ENCODE results near the gene ZNF219.

The ZNF219 gene

DNA sequence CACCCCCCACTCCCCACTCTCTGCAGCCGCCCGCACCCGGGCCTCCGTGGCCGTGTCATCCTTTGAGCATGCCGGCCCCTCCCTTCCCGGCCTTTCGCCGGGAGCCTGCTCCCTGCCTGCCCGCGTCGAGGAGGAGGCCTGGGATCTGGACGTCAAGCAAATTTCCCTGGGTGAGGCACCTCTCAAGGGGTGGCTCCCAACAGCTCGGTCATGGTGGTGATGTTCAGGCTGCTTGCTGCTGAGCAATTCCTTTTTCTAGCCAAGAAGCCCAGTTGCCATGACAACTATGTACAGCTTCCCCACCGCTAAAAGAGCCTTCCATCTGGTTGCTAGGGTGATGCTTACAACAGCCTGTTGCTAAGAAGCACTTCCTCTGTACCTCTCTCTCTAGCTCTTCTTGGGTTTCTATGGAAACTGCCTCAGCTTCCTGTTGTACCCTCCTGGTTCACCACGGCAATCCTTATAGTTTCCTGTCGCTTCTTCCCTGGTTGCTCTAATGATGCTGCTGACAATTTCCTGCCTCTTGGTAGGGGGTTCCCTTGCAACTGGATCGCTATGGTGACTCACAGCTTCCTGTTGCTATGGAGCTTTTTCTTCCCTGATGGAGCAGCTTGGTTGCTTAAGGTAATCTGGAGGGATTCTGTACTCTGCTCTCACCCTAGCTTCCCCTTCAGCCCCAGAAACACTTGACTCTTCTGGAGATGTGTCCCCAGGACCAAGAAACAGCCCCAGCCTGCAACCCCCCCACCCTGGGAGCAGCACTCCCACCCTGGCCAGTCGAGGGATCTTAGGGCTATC is 11.0 kb downstream of the ZNF219 start:
- FAIRE-seq (peak; percentile 80), DNase-seq (ENCODE audit: insufficient read length, low spot score) (peak; percentile 85)
- no peak for TF ChIP-seq POLR2A (IDR thresholded peaks at IDR 0.05; ENCODE audit: low read depth, low read length)

DNA sequence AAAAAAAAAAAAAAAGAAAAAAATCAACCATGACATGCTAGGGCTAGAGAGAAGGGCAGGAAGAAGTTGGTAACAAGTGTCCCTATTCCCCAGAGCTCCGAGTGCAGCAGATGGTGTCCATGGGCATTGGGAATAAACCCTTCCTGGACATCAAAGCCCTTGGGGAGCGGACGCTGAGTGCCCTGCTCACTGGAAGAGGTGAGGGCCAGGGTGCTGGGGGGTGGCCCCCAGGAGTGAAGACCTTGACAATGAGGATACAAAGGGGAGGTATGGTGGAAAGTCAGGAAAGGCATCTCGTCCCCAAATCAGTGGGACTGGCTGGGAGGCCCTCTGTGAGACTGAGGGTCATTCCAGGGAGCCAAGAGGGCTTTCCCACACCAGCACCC is 11.6 kb downstream of the ZNF219 start:
- DNase-seq (ENCODE audit: insufficient read length, low spot score) (no peak), FAIRE-seq (no peak)
- TF ChIP-seq POLR2A (IDR thresholded peaks at IDR 0.05; ENCODE audit: low read depth, low read length), result no peak

DNA sequence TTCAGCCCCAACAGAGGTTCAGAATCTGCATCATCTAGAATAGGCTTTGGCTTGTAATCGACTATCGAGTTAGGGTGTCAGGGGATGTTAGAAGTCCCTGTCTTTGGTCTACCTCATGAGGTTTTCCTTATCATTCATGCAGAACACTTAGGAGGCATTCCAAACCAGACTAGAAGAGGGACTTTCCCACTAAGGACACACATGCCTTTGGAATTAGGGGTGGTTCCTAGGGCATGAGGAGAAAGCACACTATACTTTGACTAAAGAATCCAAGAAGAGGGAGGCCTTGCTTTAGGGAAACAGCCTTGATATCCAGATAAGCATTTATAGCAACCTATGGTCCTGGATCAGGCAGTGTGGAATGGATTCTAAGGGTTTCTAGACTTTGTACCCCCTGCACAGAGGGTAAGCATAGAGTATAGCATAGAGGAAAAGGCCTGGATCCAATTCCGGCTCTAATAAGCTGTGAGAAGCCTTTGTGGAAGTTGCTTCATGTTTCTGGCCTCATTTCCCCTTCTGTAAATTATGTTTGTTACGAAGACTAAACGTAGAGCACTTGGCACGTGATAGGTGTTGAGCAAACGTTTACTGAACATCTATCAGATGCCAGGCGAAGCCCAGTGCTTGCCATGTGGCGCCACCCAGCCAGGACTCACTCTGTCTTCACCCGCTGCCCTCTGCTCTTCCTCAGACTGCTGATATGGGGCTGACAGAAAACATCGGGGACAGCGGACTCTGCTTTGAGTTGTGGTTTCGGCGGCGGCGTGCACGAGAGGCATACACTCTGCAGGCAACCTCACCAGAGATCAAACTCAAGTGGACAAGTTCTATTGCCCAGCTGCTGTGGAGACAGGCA is 13.2 kb downstream of the ZNF219 start:
- TF ChIP-seq POLR2A (IDR thresholded peaks at IDR 0.05; ENCODE audit: low read depth, low read length), result no peak

DNA sequence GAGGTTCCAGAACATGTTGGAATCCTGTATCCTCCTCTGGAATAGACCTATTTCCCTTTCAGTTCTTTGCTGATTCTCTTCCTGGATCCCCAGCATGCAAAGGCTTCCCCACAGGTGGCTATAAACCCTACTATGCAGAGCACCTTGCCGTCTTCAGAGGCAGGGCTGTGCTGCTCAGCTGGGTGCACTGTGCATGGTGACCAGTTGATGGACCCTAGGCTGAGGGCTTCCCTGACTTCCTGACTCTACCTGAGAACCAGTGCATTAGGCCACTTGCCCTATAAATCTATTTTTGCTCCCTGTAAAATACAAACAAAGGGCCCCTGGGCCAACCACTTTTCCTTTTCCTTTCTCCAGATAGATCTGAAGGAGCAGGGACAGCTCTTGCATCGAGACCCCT is 14.1 kb downstream of the ZNF219 start:
- FAIRE-seq (no peak), DNase-seq (ENCODE audit: insufficient read length, low spot score) (no peak)
- TF ChIP-seq POLR2A (IDR thresholded peaks at IDR 0.05; ENCODE audit: low read depth, low read length), result no peak

More for the DNA sequence above, 13.2 kb downstream of the ZNF219 start:
- DNase-seq (ENCODE audit: insufficient read length, low spot score) (no peak), FAIRE-seq (no peak)

DNA sequence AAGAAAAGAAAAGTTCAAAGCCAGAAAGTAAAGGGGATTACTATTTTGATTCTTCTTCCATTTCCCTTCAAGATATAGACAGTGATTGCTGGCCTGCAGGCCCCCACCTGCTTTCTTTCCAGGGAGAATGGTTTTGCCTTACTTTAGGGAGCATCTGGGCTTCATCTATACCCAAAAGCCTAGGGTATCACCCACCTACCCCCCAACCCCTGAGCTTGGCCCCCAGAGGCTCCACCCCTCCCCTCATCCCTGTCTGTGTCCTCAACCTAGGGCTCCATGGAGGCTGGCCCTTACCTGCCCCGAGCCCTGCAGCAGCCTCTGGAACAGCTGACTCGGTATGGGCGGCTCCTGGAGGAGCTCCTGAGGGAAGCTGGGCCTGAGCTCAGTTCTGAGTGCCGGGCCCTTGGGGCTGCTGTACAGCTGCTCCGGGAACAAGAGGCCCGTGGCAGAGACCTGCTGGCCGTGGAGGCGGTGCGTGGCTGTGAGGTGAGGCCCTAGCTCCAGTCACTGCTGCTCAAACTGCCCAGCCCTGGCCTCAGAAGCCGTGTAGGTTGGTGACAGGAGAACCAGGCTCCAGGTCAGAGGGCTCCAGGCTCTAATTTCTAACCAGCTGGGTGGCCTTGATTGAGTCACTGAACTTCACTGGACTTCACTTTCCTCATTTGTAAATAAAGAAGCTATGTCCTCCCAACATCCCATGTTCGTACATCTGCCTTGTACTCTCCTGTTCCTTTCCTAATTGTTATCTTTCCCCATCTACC is 14.7 kb downstream of the ZNF219 start:
- DNase-seq (ENCODE audit: insufficient read length, low spot score), result no peak
- no peak for TF ChIP-seq POLR2A (IDR thresholded peaks at IDR 0.05; ENCODE audit: low read depth, low read length)
- no peak for FAIRE-seq

DNA sequence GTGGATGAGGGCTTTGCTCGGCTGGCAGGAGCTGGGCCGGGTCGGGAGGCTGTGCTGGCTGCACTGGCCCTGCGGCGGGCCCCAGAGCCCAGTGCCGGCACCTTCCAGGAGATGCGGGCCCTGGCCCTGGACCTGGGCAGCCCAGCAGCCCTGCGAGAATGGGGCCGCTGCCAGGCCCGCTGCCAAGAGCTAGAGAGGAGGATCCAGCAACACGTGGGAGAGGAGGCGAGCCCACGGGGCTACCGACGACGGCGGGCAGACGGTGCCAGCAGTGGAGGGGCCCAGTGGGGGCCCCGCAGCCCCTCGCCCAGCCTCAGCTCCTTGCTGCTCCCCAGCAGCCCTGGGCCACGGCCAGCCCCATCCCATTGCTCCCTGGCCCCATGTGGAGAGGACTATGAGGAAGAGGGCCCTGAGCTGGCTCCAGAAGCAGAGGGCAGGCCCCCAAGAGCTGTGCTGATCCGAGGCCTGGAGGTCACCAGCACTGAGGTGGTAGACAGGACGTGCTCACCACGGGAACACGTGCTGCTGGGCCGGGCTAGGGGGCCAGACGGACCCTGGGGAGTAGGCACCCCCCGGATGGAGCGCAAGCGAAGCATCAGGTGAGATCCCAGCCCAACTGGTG is 16.8 kb downstream of the ZNF219 start:
- FAIRE-seq (no peak), DNase-seq (ENCODE audit: insufficient read length, low spot score) (no peak)
- no peak for TF ChIP-seq POLR2A (IDR thresholded peaks at IDR 0.05; ENCODE audit: low read depth, low read length)

DNA sequence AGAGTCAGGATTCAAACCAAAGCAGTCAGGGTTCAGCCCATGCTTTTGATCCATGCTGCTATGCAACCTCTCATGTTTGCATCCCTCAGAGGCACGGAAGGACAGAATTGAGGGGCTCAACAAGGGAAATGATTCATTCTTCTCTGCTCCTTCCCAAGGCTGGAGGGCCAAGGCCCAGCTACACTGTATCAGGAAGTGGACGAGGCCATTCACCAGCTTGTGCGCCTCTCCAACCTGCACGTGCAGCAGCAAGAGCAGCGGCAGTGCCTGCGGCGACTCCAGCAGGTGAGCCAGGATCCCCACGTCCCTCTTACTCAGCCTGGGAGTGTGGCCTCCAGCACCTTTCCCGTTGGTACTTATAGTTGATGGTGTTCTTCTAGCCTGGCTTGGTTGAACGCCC is 19.7 kb downstream of the ZNF219 start:
- DNase-seq (ENCODE audit: insufficient read length, low spot score) (no peak), FAIRE-seq (no peak)
- TF ChIP-seq POLR2A (IDR thresholded peaks at IDR 0.05; ENCODE audit: low read depth, low read length), result no peak

DNA sequence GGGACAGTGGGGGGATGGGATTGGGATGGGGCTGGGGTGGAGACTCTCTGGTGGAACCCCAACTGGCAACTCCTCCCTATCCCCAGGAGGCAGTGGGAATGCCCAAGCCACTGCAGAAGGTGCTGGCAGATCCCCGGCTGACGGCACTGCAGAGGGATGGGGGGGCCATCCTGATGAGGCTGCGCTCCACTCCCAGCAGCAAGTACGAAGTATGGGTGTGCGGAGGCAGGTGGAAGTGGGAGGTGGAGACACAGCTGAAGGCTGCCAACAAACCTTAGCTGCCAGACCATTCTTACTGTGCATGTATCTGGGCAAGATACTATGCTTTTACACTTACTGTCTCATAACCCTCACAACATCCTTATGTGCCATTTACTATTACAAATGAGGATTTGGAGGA is 20.2 kb downstream of the ZNF219 start:
- no peak for TF ChIP-seq POLR2A (IDR thresholded peaks at IDR 0.05; ENCODE audit: low read depth, low read length)
- DNase-seq (ENCODE audit: insufficient read length, low spot score), result no peak
- FAIRE-seq, result no peak

DNA sequence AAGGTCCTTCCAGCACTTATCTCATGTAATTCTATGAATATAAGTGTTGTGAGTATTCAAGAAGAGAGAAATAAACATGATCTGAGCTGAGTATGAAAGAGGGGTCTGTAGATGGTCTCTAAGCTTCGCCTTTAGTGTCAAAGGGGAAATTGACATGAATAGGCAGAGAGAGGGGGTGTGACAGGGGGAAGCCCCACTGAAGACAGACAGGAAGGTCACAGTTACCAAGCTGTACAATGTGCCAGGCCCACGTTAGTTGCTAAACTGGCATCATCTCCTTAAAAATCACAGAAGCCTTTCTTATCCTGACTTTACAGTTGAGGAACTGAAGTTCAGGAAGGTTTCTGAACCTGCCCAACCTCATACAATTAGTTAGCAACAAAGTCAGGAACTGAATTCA is 20.8 kb downstream of the ZNF219 start:
- no peak for TF ChIP-seq POLR2A (IDR thresholded peaks at IDR 0.05; ENCODE audit: low read depth, low read length)
- DNase-seq (ENCODE audit: insufficient read length, low spot score) (no peak), FAIRE-seq (no peak)

DNA sequence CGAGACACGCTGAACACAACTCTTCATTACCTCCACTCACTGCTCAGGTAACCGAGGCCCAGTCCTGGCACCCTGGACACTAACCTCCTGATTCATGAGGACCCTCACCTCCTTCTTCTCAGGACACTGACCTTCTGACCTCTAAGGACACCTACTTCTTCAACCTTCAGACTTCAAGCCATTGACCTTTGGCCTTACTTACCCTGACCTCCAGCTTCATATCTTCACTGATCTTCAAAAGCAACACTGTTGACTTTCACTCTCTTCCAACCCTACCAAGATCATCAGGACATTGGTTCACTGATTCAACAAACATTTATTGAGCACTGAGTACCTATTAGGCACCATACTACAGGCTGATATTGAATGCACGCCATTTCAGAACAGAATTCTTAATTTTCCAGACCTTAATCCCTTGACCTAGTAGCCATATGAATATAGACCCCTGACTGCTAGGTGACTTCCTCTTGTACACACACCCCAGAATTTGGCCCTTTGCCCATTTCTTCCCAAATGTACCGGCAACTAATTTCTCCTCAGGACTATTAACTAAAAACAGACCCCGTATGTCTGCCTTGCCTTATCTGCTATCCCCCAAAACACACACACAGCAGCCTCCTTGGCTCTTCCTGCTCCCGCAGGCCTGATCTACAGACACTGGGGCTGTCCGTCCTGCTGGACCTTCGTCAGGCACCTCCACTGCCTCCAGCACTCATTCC is 22.6 kb downstream of the ZNF219 start:
- no peak for TF ChIP-seq POLR2A (IDR thresholded peaks at IDR 0.05; ENCODE audit: low read depth, low read length)
- FAIRE-seq, result no peak
- no peak for DNase-seq (ENCODE audit: insufficient read length, low spot score)

DNA sequence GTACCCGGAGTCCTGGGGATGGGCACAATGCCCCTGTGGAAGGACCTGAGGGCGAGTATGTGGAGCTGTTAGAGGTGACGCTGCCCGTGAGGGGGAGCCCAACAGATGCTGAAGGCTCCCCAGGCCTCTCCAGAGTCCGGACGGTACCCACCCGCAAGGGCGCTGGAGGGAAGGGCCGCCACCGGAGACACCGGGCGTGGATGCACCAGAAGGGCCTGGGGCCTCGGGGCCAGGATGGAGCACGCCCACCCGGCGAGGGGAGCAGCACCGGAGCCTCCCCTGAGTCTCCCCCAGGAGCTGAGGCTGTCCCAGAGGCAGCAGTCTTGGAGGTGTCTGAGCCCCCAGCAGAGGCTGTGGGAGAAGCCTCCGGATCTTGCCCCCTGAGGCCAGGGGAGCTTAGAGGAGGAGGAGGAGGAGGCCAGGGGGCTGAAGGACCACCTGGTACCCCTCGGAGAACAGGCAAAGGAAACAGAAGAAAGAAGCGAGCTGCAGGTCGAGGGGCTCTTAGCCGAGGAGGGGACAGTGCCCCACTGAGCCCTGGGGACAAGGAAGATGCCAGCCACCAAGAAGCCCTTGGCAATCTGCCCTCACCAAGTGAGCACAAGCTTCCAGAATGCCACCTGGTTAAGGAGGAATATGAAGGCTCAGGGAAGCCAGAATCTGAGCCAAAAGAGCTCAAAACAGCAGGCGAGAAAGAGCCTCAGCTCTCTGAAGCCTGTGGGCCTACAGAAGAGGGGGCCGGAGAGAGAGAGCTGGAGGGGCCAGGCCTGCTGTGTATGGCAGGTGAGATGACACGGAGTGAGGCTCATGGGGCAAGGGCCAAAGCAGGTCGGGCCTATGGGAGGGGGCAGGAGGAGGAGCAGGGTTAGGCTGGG is 23.8 kb downstream of the ZNF219 start:
- no peak for DNase-seq (ENCODE audit: insufficient read length, low spot score)
- FAIRE-seq, result no peak
- TF ChIP-seq POLR2A (IDR thresholded peaks at IDR 0.05; ENCODE audit: low read depth, low read length), result no peak

DNA sequence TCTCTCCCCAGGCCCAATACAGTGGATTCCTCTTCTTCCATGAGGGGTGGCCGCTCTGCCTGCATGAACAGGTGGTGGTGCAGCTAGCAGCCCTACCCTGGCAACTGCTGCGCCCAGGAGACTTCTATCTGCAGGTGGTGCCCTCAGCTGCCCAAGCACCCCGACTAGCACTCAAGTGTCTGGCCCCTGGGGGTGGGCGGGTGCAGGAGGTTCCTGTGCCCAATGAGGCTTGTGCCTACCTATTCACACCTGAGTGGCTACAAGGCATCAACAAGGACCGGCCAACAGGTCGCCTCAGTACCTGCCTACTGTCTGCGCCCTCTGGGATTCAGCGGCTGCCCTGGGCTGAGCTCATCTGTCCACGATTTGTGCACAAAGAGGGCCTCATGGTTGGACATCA is 24.5 kb downstream of the ZNF219 start:
- DNase-seq (ENCODE audit: insufficient read length, low spot score), result no peak
- FAIRE-seq, result no peak

More for the DNA sequence above, 24.5 kb downstream of the ZNF219 start:
- no peak for TF ChIP-seq POLR2A (IDR thresholded peaks at IDR 0.05; ENCODE audit: low read depth, low read length)
